ENCODE data around the gene SPDYE2.
"Not testable (repeated sequence)": the region's sequence is repeated elsewhere in the genome, so short reads cannot be mapped to it uniquely, and the experiment has no call there.

SPDYE2 gene

GRCh38 chr7:102546353-102546752 is 4.7 kb upstream of the SPDYE2 start:
- H2BK15ac ChIP-seq (ENCODE audit: low read length); H3K4me2 ChIP-seq (ENCODE audit: insufficient read depth, low read length, poor library complexity, severe bottlenecking); H3K4ac ChIP-seq (ENCODE audit: low read length); H2AFZ ChIP-seq (ENCODE audit: low read length); H3K79me1 ChIP-seq (ENCODE audit: low read depth, low read length); H4K8ac ChIP-seq (ENCODE audit: low read depth, low read length); H3K18ac ChIP-seq (ENCODE audit: low read length); H2AK5ac ChIP-seq (ENCODE audit: low read depth, low read length); H3K23ac ChIP-seq (ENCODE audit: low read depth, low read length, poor library complexity); H2BK5ac ChIP-seq (ENCODE audit: low read length); H2BK12ac ChIP-seq (ENCODE audit: low read length); H3K36me3 ChIP-seq (replicated peaks in 1 of 2; ENCODE audit: control insufficient read depth in 2 of 2, insufficient read depth in 2 of 2, low read length in 2 of 2); H2BK120ac ChIP-seq (ENCODE audit: low read depth, low read length); H3K27me3 ChIP-seq (ENCODE audit: control insufficient read depth in 3 of 3, insufficient read depth in 3 of 3, low read depth in 1 of 3, low read length in 3 of 3); H3K4me3 ChIP-seq (ENCODE audit: low read length in 2 of 2); H3K4me1 ChIP-seq (ENCODE audit: control insufficient read depth in 2 of 2, insufficient read depth in 1 of 2, low read depth in 1 of 2, low read length in 2 of 2); H3K9me3 ChIP-seq (replicated peaks in 1 of 2; ENCODE audit: control insufficient read depth in 2 of 2, insufficient read depth in 1 of 2, low read depth in 1 of 2, low read length in 2 of 2); H3K9ac ChIP-seq (ENCODE audit: low read depth, low read length, poor library complexity); H3K14ac ChIP-seq (ENCODE audit: low read length); DNase-seq (ENCODE audit: low spot score); H3K27ac ChIP-seq (replicated peaks; ENCODE audit: low read length); H4K91ac ChIP-seq (ENCODE audit: low read depth, low read length, poor library complexity): not testable (repeated sequence)
- WGBS, 2 donors (ENCODE audit: extremely low coverage in 2 of 2, insufficient read length in 2 of 2, insufficient replicate concordance in 1 of 2): no CpG with 5 or more reads among the region's 6 CpGs

GRCh38 chr7:102568620-102569019 is 17.6 kb downstream of the SPDYE2 start:
- H3K27ac ChIP-seq (replicated peaks; ENCODE audit: low read length); H3K9me3 ChIP-seq (replicated peaks in 1 of 2; ENCODE audit: control insufficient read depth in 2 of 2, insufficient read depth in 1 of 2, low read depth in 1 of 2, low read length in 2 of 2); H3K79me1 ChIP-seq (ENCODE audit: low read depth, low read length); H4K91ac ChIP-seq (ENCODE audit: low read depth, low read length, poor library complexity); H2BK120ac ChIP-seq (ENCODE audit: low read depth, low read length); H3K4me3 ChIP-seq (ENCODE audit: low read length in 2 of 2); H3K4ac ChIP-seq (ENCODE audit: low read length); H2AFZ ChIP-seq (ENCODE audit: low read length); H3K27me3 ChIP-seq (ENCODE audit: control insufficient read depth in 3 of 3, insufficient read depth in 3 of 3, low read depth in 1 of 3, low read length in 3 of 3); H3K4me2 ChIP-seq (ENCODE audit: insufficient read depth, low read length, poor library complexity, severe bottlenecking); H2BK12ac ChIP-seq (ENCODE audit: low read length); H3K9ac ChIP-seq (ENCODE audit: low read depth, low read length, poor library complexity); DNase-seq (ENCODE audit: low spot score); H4K8ac ChIP-seq (ENCODE audit: low read depth, low read length); H2BK5ac ChIP-seq (ENCODE audit: low read length); H3K4me1 ChIP-seq (ENCODE audit: control insufficient read depth in 2 of 2, insufficient read depth in 1 of 2, low read depth in 1 of 2, low read length in 2 of 2); H2AK5ac ChIP-seq (ENCODE audit: low read depth, low read length); H3K18ac ChIP-seq (ENCODE audit: low read length); H3K14ac ChIP-seq (ENCODE audit: low read length); H2BK15ac ChIP-seq (ENCODE audit: low read length); H3K23ac ChIP-seq (ENCODE audit: low read depth, low read length, poor library complexity); H3K36me3 ChIP-seq (replicated peaks in 1 of 2; ENCODE audit: control insufficient read depth in 2 of 2, insufficient read depth in 2 of 2, low read length in 2 of 2): not testable (repeated sequence)
- WGBS, 2 donors (ENCODE audit: extremely low coverage in 2 of 2, insufficient read length in 2 of 2, insufficient replicate concordance in 1 of 2): no CpG with 5 or more reads among the region's 11 CpGs

- Histone ChIP-seq H2BK12ac (ENCODE audit: low read length) (peak within 1 kb of the TSS; percentile 16), H3K9ac (ENCODE audit: low read depth, low read length, poor library complexity) (peak within 1 kb of the TSS; percentile 95), H3K4me3 (ENCODE audit: low read length in 2 of 2) (peak within 1 kb of the TSS; percentile 46 to 76), H3K18ac (ENCODE audit: low read length) (peak within 1 kb of the TSS; percentile 85), H3K4me2 (ENCODE audit: insufficient read depth, low read length, poor library complexity, severe bottlenecking) (peak within 1 kb of the TSS; percentile 43), H3K23ac (ENCODE audit: low read depth, low read length, poor library complexity) (peak within 1 kb of the TSS; percentile 73)
- DNase-seq (ENCODE audit: low spot score): peak; percentile 93
- not testable (repeated sequence) for H3K36me3 ChIP-seq (replicated peaks in 1 of 2; ENCODE audit: control insufficient read depth in 2 of 2, insufficient read depth in 2 of 2, low read length in 2 of 2); H4K91ac ChIP-seq (ENCODE audit: low read depth, low read length, poor library complexity); H3K27me3 ChIP-seq (ENCODE audit: control insufficient read depth in 3 of 3, insufficient read depth in 3 of 3, low read depth in 1 of 3, low read length in 3 of 3); H4K8ac ChIP-seq (ENCODE audit: low read depth, low read length); H2AK5ac ChIP-seq (ENCODE audit: low read depth, low read length); H3K9me3 ChIP-seq (replicated peaks in 1 of 2; ENCODE audit: control insufficient read depth in 2 of 2, insufficient read depth in 1 of 2, low read depth in 1 of 2, low read length in 2 of 2); H2AFZ ChIP-seq (ENCODE audit: low read length); H2BK15ac ChIP-seq (ENCODE audit: low read length); H3K4me1 ChIP-seq (ENCODE audit: control insufficient read depth in 2 of 2, insufficient read depth in 1 of 2, low read depth in 1 of 2, low read length in 2 of 2); H3K4ac ChIP-seq (ENCODE audit: low read length); H3K27ac ChIP-seq (replicated peaks; ENCODE audit: low read length); H2BK5ac ChIP-seq (ENCODE audit: low read length); H3K14ac ChIP-seq (ENCODE audit: low read length); H3K79me1 ChIP-seq (ENCODE audit: low read depth, low read length); H2BK120ac ChIP-seq (ENCODE audit: low read depth, low read length)
- WGBS, 2 donors (ENCODE audit: extremely low coverage in 2 of 2, insufficient read length in 2 of 2, insufficient replicate concordance in 1 of 2): no CpG with 5 or more reads among the region's 64 CpGs
Measured at GRCh38 chr7:102572261-102573239, 21.5 kb downstream of the SPDYE2 start, which contains the start of gene POLR2J3. Gene POLR2J3, minus strand, starts transcription at chr7:102572583. Its CDS starts 62 bp downstream, at chr7:102572521.

GRCh38 chr7:102574607-102575006 is 23.6 kb downstream of the SPDYE2 start:
- not testable (repeated sequence) for H4K91ac ChIP-seq (ENCODE audit: low read depth, low read length, poor library complexity); H3K9ac ChIP-seq (ENCODE audit: low read depth, low read length, poor library complexity); H2AK5ac ChIP-seq (ENCODE audit: low read depth, low read length); H3K23ac ChIP-seq (ENCODE audit: low read depth, low read length, poor library complexity); H3K9me3 ChIP-seq (replicated peaks in 1 of 2; ENCODE audit: control insufficient read depth in 2 of 2, insufficient read depth in 1 of 2, low read depth in 1 of 2, low read length in 2 of 2); H3K79me1 ChIP-seq (ENCODE audit: low read depth, low read length); H3K4me3 ChIP-seq (ENCODE audit: low read length in 2 of 2); H2BK12ac ChIP-seq (ENCODE audit: low read length); H3K4ac ChIP-seq (ENCODE audit: low read length); H2BK120ac ChIP-seq (ENCODE audit: low read depth, low read length); H2BK5ac ChIP-seq (ENCODE audit: low read length); H2BK15ac ChIP-seq (ENCODE audit: low read length); H3K36me3 ChIP-seq (replicated peaks in 1 of 2; ENCODE audit: control insufficient read depth in 2 of 2, insufficient read depth in 2 of 2, low read length in 2 of 2); H3K4me1 ChIP-seq (ENCODE audit: control insufficient read depth in 2 of 2, insufficient read depth in 1 of 2, low read depth in 1 of 2, low read length in 2 of 2); H3K4me2 ChIP-seq (ENCODE audit: insufficient read depth, low read length, poor library complexity, severe bottlenecking); H3K14ac ChIP-seq (ENCODE audit: low read length); H3K27ac ChIP-seq (replicated peaks; ENCODE audit: low read length); DNase-seq (ENCODE audit: low spot score); H2AFZ ChIP-seq (ENCODE audit: low read length); H3K18ac ChIP-seq (ENCODE audit: low read length); H4K8ac ChIP-seq (ENCODE audit: low read depth, low read length); H3K27me3 ChIP-seq (ENCODE audit: control insufficient read depth in 3 of 3, insufficient read depth in 3 of 3, low read depth in 1 of 3, low read length in 3 of 3)
- WGBS, 2 donors (ENCODE audit: extremely low coverage in 2 of 2, insufficient read length in 2 of 2, insufficient replicate concordance in 1 of 2): no CpG with 5 or more reads among the region's 6 CpGs
